ENCODE data around the gene CEBPZ.

GRCh38 chr2:37156857-37157714 is 74.3 kb downstream of the CEBPZ start, which contains the start of gene EIF2AK2:
- TF ChIP-seq, protein P1, sequence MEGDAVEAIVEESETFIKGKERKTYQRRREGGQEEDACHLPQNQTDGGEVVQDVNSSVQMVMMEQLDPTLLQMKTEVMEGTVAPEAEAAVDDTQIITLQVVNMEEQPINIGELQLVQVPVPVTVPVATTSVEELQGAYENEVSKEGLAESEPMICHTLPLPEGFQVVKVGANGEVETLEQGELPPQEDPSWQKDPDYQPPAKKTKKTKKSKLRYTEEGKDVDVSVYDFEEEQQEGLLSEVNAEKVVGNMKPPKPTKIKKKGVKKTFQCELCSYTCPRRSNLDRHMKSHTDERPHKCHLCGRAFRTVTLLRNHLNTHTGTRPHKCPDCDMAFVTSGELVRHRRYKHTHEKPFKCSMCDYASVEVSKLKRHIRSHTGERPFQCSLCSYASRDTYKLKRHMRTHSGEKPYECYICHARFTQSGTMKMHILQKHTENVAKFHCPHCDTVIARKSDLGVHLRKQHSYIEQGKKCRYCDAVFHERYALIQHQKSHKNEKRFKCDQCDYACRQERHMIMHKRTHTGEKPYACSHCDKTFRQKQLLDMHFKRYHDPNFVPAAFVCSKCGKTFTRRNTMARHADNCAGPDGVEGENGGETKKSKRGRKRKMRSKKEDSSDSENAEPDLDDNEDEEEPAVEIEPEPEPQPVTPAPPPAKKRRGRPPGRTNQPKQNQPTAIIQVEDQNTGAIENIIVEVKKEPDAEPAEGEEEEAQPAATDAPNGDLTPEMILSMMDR (conservative IDR thresholded peaks at IDR 0.05; ENCODE audit: low read length), result no peak
- TF ChIP-seq EZH2phosphoT487 (IDR thresholded peaks at IDR 0.05; ENCODE audit: borderline replicate concordance, low read depth, low read length), result no peak
